K562 (cell line): Measurements from ENCODE around the gene ZNF165. TPM values are rescaled to one million over a fixed set of nuclear protein-coding genes. Genes with fewer than 3 reads are reported as not detected.

ENCODE experiments used
- ATAC-seq: fragments of 200-7000 bp; cut with Tn5 transposase; 3 replicates; pipeline ENCODE4 v1.9.1; 2020; ENCODE audit warnings: moderate library complexity
- BruUV-seq: library from RNA; stranded (reverse); fragments of 400-500 nt; replicated peaks from 2 replicates; lab custom pipeline; 2021; lab: Mats Ljungman, UMichigan
- CTCF ChIA-PET: fragments of 300-600 bp; formaldehyde crosslinking; extraction: SDS; loops from one replicate; lab custom pipeline; 2021; ENCODE audit warnings: low intra/inter-chr PET ratio; lab: Yijun Ruan, JAX
- POLR2A ChIA-PET: fragments of 300-600, 350-650 bp; sonication (Branson Sonifier 250); formaldehyde crosslinking; extraction: SDS; loops from one replicate; lab custom pipeline; 2021; ENCODE audit warnings: antibody characterized with exemption, inconsistent platforms; lab: Yijun Ruan, JAX
- DNase-seq, 4 experiments: peaks; one replicate each; pipeline versions ENCODE4 v3.0.0 to v3.0.0-alpha.2; 2011 to 2018; ENCODE audit warnings: low spot score in 3 of 4, mixed read lengths in 3 of 4; ENCODE audit errors: extremely low read depth in 1 of 4
- FAIRE-seq: peaks from 2 replicates; lab custom pipeline; 2011; peaks lifted over from hg19 to GRCh38; lab: Jason Lieb, UNC
- H2AFZ ChIP-seq: 2 replicates; pipeline ENCODE4 v1.6.0; 2011; ENCODE audit warnings: low read depth, low read length, control low read depth, inconsistent platforms
- H3K27ac ChIP-seq: fragments of 200-600 bp; 3 replicates; pipeline ENCODE4 v1.8.0; 2011; ENCODE audit warnings: low read depth, mild to moderate bottlenecking, control low read depth, inconsistent platforms, low read length, moderate library complexity, mixed read lengths; ENCODE audit errors: extremely low read depth
- H3K27me3 ChIP-seq, 2 experiments: fragments of 300-600 bp in 1 of 2; 2 replicates in 1 of 2; 3 replicates in 1 of 2; pipeline versions ENCODE4 v1.6.0 to v1.8.0; 2011; ENCODE audit warnings: inconsistent platforms in 2 of 2, low read length in 2 of 2, mild to moderate bottlenecking in 1 of 2, mixed read lengths in 1 of 2, moderate library complexity in 1 of 2; ENCODE audit not compliant: control insufficient read depth in 2 of 2, insufficient read depth in 2 of 2
- H3K36me3 ChIP-seq: fragments of 300-600 bp; 3 replicates; pipeline ENCODE4 v1.8.0; 2011; ENCODE audit warnings: mild to moderate bottlenecking, low read length, inconsistent platforms; ENCODE audit not compliant: control insufficient read depth, insufficient read depth
- H3K4me1 ChIP-seq, 2 experiments: fragments of 200-600 bp in 1 of 2; replicated peaks in 1 of 2; 2 replicates in 1 of 2; 3 replicates in 1 of 2; pipeline versions ENCODE4 v1.5.1 to v1.8.0; 2011; ENCODE audit warnings: inconsistent platforms in 2 of 2, low read length in 2 of 2, mild to moderate bottlenecking in 1 of 2, mixed read lengths in 1 of 2, moderate library complexity in 1 of 2; ENCODE audit not compliant: control insufficient read depth in 2 of 2, insufficient read depth in 2 of 2
- H3K4me2 ChIP-seq: 2 replicates; pipeline ENCODE4 v1.6.1; 2011; ENCODE audit warnings: low read length, control low read depth, inconsistent platforms, mixed read lengths; ENCODE audit not compliant: insufficient read depth
- H3K4me3 ChIP-seq: fragments of 200-600 bp; sonication (generic), shearing (Covaris generic); 2 replicates; pipeline ENCODE4 v1.5.1; 2016; ENCODE audit warnings: control low read depth, inconsistent platforms
- H3K79me2 ChIP-seq: fragments of 200-600 bp; 3 replicates; pipeline ENCODE4 v1.8.0; 2011; ENCODE audit warnings: low read length, inconsistent platforms; ENCODE audit not compliant: control insufficient read depth, insufficient read depth
- H3K9ac ChIP-seq, 2 experiments: 2 replicates each; pipeline versions ENCODE4 v1.6.0 to v1.6.1; 2011; ENCODE audit warnings: low read depth in 2 of 2, low read length in 2 of 2, control low read depth in 1 of 2, inconsistent platforms in 1 of 2, mild to moderate bottlenecking in 1 of 2, mixed read lengths in 1 of 2; ENCODE audit not compliant: insufficient read depth in 1 of 2
- H3K9me1 ChIP-seq: one replicate; pipeline ENCODE4 v1.6.0; 2011; ENCODE audit warnings: inconsistent platforms, mild to moderate bottlenecking, low read length, moderate library complexity; ENCODE audit not compliant: control insufficient read depth, insufficient read depth
- H3K9me3 ChIP-seq: replicated peaks from 2 replicates; pipeline ENCODE4 v1.5.1; 2011; ENCODE audit warnings: low read depth, low read length, inconsistent platforms; ENCODE audit not compliant: control insufficient read depth, insufficient read depth
- H4K20me1 ChIP-seq: replicated peaks from 2 replicates; pipeline ENCODE4 v1.6.1; 2011; ENCODE audit warnings: low read length, inconsistent platforms, mixed read lengths; ENCODE audit not compliant: control insufficient read depth, insufficient read depth
- CEBPB ChIP-seq: fragments of 450-650 bp; IDR thresholded peaks from 2 replicates; pipeline ENCODE4 v1.6.1; 2016; ENCODE audit warnings: missing genetic modification characterization, missing compliant biosample characterization
- FIP1L1 ChIP-seq: fragments of 200-400 bp; formaldehyde crosslinking; IDR thresholded peaks from 2 replicates; pipeline ENCODE4 v1.6.1; 2018; ENCODE audit warnings: mild to moderate bottlenecking, low read depth, low read length; ENCODE audit not compliant: poor library complexity, severe bottlenecking
- SRF ChIP-seq, 2 experiments: fragments of 250-450, 450-650 bp in 1 of 2; sonication (Bioruptor Pico) in 1 of 2; sonication (generic) in 1 of 2; formaldehyde crosslinking; IDR thresholded peaks; 2 replicates each; pipeline versions ENCODE4 v1.5.0 to v1.5.1; 2020 to 2022; ENCODE audit warnings: mild to moderate bottlenecking in 1 of 2, missing genetic modification reagents in 1 of 2
- TCF7 ChIP-seq: sonication (generic); IDR thresholded peaks from 2 replicates; pipeline ENCODE4 v1.6.1; 2016; ENCODE audit warnings: antibody characterized with exemption, borderline replicate concordance
- ZBTB33 ChIP-seq: sonication (generic); formaldehyde crosslinking; IDR thresholded peaks from 2 replicates; pipeline ENCODE4 v1.8.1; 2023; ENCODE audit warnings: mild to moderate bottlenecking, missing genetic modification reagents
- WGBS: fragments of 100-300 bp; shearing (Covaris generic); methylation state at CpG from one replicate; pipeline ENCODE4 v1.1.6; 2016; ENCODE audit warnings: low coverage, mixed read lengths; ENCODE audit not compliant: insufficient coverage; ENCODE audit errors: missing lambda C conversion rate; 5-methylcytosine and 5-hydroxymethylcytosine counted together
- in situ Hi-C: fragments of 300-500 bp; cut with MboI; formaldehyde crosslinking; loops from 4 replicates; pipeline ENCODE4 v1.15.0; 2018; ENCODE audit warnings: inconsistent platforms, mixed read lengths
- intact Hi-C: fragments of 100-400 bp; cut with micrococcal nuclease; formaldehyde crosslinking; loops from 2 replicates; pipeline ENCODE4 v1.14.2; 2022
- polyA plus RNA-seq, 8 experiments: library from polyadenylated mRNA; depleted of rRNA in 4 of 8; stranded (reverse) in 5 of 8; unstranded in 3 of 8; fragments of >200 nt; fragmentation: Nextera tagmentation in 2 of 8; fragmentation: Illumina TruSeq in 1 of 8; extraction: Ambion mirVana in 2 of 8; extraction: Trizol in 1 of 8; gene quantifications; 2 replicates each; pipeline versions ENCODE4 v1.2.1 to v1.2.3, GENCODE V29; 2011 to 2014; ENCODE audit warnings: inconsistent platforms in 1 of 8, missing spikeins in 1 of 8
- total RNA-seq, 7 experiments: library from RNA; depleted of rRNA in 6 of 7; stranded (reverse); fragments of >200 nt in 6 of 7; fragmentation: Illumina TruSeq in 2 of 7; extraction: Trizol in 2 of 7; gene quantifications; 2 replicates each; pipeline versions ENCODE4 v1.2.1 to v1.2.3, GENCODE V29; 2011 to 2021; ENCODE audit warnings: low replicate concordance in 1 of 7

Gene ZNF165
- total and polyA plus RNA-seq, 9 of the 15 experiments (the other 6 are each of a cell fraction or from before 2014, with no cell fraction given): 0.82 to 3.6 (median 1.2) TPM

- Histone ChIP-seq H2AFZ (no peak overlapping the region), H3K4me2 (no peak overlapping the region), H3K79me2 (no peaks in the 10 kb centered on the region), H3K27me3 (no peaks in the 10 kb centered on the region), H3K4me1 (peaks cover 0 to 5% of the 10 kb centered on the region in 2 experiments; a peak in 1 of 5 replicates), H3K9me3 (peaks cover 11% of the 10 kb centered on the region), H3K27ac (no peak overlapping the region), H3K4me3 (no peak overlapping the region), H4K20me1 (no peaks in the 10 kb centered on the region), H3K9me1 (no peaks in the 10 kb centered on the region), H3K36me3 (peaks cover 14% of the 10 kb centered on the region), H3K9ac (no peak overlapping the region)
- TF ChIP-seq FIP1L1 (no peak), TCF7 (no peak), ZBTB33 (CRISPR knock-in tag) (0 out of 2 replicates have a peak, but pooled peaks have one; percentile 23), SRF (CRISPR knock-in tag; IDR thresholded peaks at IDR 0.05) (no peak), CEBPB (tag) (no peak)
- intact Hi-C loops (no loop called here), in situ Hi-C loops (no loop called here)
- FAIRE-seq: no peak
- ChIA-PET CTCF (no interaction called here), POLR2A (no interaction called here)
- WGBS: 71% methylated on average over 30 of the region's 33 CpGs
- DNase-seq: no peak
- ATAC-seq: no peak
- no TSS peak for BruUV-seq
These were observed 10.7 kb downstream of the ZNF165 start for GRCh38 chr6:28090917-28091586.
